ENCODE results near the gene INSRR. TPM values are rescaled to one million over a fixed set of nuclear protein-coding genes. Genes with fewer than 3 reads are reported as not detected.

INSRR gene
- total and polyA plus RNA-seq, 2 of the 4 experiments (the other 2 are of a cell fraction) = not detected

DNA sequence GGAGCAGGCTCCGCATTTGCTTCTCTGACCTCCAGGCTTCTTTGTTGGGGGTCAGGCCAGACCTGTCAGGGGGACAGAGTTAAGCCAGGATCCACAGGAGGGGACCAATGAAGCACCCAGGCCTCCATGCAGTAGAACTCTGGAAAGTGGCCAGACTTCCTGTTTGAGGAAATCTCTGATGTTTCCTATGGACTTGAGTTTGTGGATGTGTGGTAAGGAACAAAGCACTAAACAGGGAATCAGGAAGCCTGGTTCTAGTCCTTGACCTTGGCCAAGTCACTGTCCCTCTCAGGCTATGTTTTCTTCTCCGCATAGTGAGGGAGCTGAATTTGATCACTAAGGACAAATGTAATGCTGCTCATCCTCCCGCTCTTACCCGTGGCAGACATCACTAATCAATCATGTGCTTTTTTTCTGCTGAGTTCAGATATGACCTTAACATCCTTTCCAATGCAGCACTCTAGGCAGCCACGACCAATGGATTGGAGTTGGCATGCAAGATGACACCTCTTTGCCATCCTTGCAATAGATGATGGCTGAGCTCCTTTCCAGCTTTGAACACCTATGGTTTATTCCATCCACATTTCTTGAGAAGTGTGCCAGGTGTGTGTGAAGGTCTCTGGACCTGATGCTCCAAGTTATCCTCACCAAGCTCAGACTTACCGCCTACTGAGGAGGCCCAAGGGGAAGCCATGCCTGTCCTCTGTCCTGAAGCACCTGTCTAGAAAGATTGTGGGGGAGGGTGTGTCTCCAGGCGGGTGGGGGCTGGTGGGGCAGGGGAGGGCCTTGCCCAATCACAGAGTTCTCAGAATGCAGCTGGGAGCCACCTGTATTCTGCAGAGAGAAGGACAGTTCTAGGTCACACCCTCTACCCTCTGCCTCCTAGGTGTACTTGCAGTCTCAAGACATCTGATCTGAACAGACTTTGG is 52.1 kb downstream of the INSRR start:
- Histone ChIP-seq H2AK5ac (ENCODE audit: low read depth, low read length) (no peak overlapping the region), H3K4me2 (ENCODE audit: low read depth, low read length) (no peak overlapping the region), H3K14ac (replicated peaks; ENCODE audit: low read depth, low read length) (no peak overlapping the region), H4K8ac (ENCODE audit: low read depth in 2 of 2, low read length in 2 of 2) (no peak overlapping the region), H2AFZ (replicated peaks; ENCODE audit: low read length, poor library complexity) (no peak overlapping the region), H2BK5ac (ENCODE audit: low read depth, low read length, poor library complexity, severe bottlenecking) (no peak overlapping the region), H3K79me1 (ENCODE audit: low read depth in 1 of 2, low read length in 2 of 2) (no peaks in the 10 kb centered on the region), H3K4ac (ENCODE audit: low read depth, low read length) (no peak overlapping the region), H3K56ac (ENCODE audit: extremely low read depth, insufficient read depth, low read length) (no peak overlapping the region), H3K4me1 (ENCODE audit: control insufficient read depth, insufficient read depth, low read length) (peaks cover 5% of the 10 kb centered on the region; the same call in 1 of the 2 replicates), H4K5ac (ENCODE audit: low read depth, low read length) (no peak overlapping the region), H3K9me1 (ENCODE audit: insufficient read depth, low read length) (peaks cover 6% of the 10 kb centered on the region; the same call in 1 of the 2 replicates), H3K18ac (ENCODE audit: low read depth, low read length) (no peak overlapping the region), H4K20me1 (ENCODE audit: insufficient read depth, low read length) (peaks cover 14% of the 10 kb centered on the region; the same call in 1 of the 2 replicates), H3K27me3 (ENCODE audit: control insufficient read depth, insufficient read depth, low read length) (peaks cover 31% of the 10 kb centered on the region; the same call in 1 of the 2 replicates), H3K36me3 (ENCODE audit: control insufficient read depth, insufficient read depth, low read length) (peaks cover 4% of the 10 kb centered on the region; the same call in 1 of the 2 replicates), H2BK15ac (ENCODE audit: low read depth, low read length) (no peak overlapping the region), H3K23ac (ENCODE audit: low read depth, low read length) (no peak overlapping the region), H2BK120ac (ENCODE audit: low read depth, low read length) (no peak overlapping the region), H2AK9ac (replicated peaks; ENCODE audit: low read depth, low read length, poor library complexity) (no peak overlapping the region), H2BK20ac (ENCODE audit: low read depth, low read length) (no peak overlapping the region), H3K4me3 (ENCODE audit: insufficient read depth, low read depth, low read length) (no peak overlapping the region), H4K91ac (ENCODE audit: insufficient read depth, low read depth, low read length) (no peak overlapping the region), H3K9ac (ENCODE audit: low read depth, low read length) (no peak overlapping the region), H3K27ac (ENCODE audit: insufficient read depth, low read length) (no peak overlapping the region), H3K9me3 (ENCODE audit: control insufficient read depth, insufficient read depth, low read length) (no peaks in the 10 kb centered on the region)
- BruUV-seq (replicated peaks) = no TSS peak
- ChIA-PET CTCF (interaction anchor here (0.5 kb wide), 1 partner anchor 23 kb away, joined by 3 read pairs; no protein-coding TSS in a partner anchor), POLR2A (ENCODE audit: unreplicated experiment) (no interaction called here)
- dilution Hi-C loops (cut with HindIII; ENCODE audit: low sequenced_read_pairs, unreplicated experiment) = no loop called here
- ATAC-seq (ENCODE audit: low read depth) (no peak), DNase-seq (no peak)
- intact Hi-C loops (cut with micrococcal nuclease) = no loop called here
- 76% methylated on average over 3 of the region's 7 CpGs; no CpG with 5 or more reads in 1 of the 2 experiments for WGBS, 2 experiments (ENCODE audit: extremely low coverage in 2 of 2, insufficient read length in 1 of 2)
- in situ Hi-C loops (cut with MboI; ENCODE audit: low sequenced_read_pairs) = no loop called here
- no peak for TF ChIP-seq RCOR1 (IDR thresholded peaks at IDR 0.05; ENCODE audit: insufficient replicate concordance, low read length)
- no peak for TF ChIP-seq NFE2L2 (IDR thresholded peaks at IDR 0.05; ENCODE audit: low read depth, low read length)
- TF ChIP-seq MAZ (IDR thresholded peaks at IDR 0.05; ENCODE audit: borderline replicate concordance, low read depth, low read length) = no peak
- TF ChIP-seq USF2 (IDR thresholded peaks at IDR 0.05; ENCODE audit: low read depth, low read length) = no peak
- no peak for TF ChIP-seq RAD21 (IDR thresholded peaks at IDR 0.05; ENCODE audit: low read length)
- no peak for TF ChIP-seq ELK1 (IDR thresholded peaks at IDR 0.05; ENCODE audit: borderline replicate concordance, low read depth, low read length)
- TF ChIP-seq RFX5 (IDR thresholded peaks at IDR 0.05; ENCODE audit: low read depth, low read length) = no peak
- no peak for TF ChIP-seq MXI1 (IDR thresholded peaks at IDR 0.05; ENCODE audit: borderline replicate concordance, low read depth, low read length)
- no peak for TF ChIP-seq MAFK (IDR thresholded peaks at IDR 0.05; ENCODE audit: low read depth, low read length)
- TF ChIP-seq CEBPB (IDR thresholded peaks at IDR 0.05; ENCODE audit: low read depth, low read length) = no peak
- no peak for TF ChIP-seq SMC3 (IDR thresholded peaks at IDR 0.05; ENCODE audit: low read depth, low read length)
- TF ChIP-seq FOS (IDR thresholded peaks at IDR 0.05; ENCODE audit: low read depth, low read length) = no peak
- TF ChIP-seq POLR2A (IDR thresholded peaks at IDR 0.05; ENCODE audit: low read depth, low read length) = no peak
- TF ChIP-seq, protein P1, sequence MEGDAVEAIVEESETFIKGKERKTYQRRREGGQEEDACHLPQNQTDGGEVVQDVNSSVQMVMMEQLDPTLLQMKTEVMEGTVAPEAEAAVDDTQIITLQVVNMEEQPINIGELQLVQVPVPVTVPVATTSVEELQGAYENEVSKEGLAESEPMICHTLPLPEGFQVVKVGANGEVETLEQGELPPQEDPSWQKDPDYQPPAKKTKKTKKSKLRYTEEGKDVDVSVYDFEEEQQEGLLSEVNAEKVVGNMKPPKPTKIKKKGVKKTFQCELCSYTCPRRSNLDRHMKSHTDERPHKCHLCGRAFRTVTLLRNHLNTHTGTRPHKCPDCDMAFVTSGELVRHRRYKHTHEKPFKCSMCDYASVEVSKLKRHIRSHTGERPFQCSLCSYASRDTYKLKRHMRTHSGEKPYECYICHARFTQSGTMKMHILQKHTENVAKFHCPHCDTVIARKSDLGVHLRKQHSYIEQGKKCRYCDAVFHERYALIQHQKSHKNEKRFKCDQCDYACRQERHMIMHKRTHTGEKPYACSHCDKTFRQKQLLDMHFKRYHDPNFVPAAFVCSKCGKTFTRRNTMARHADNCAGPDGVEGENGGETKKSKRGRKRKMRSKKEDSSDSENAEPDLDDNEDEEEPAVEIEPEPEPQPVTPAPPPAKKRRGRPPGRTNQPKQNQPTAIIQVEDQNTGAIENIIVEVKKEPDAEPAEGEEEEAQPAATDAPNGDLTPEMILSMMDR (conservative IDR thresholded peaks at IDR 0.05; ENCODE audit: low read depth, low read length) = no peak

All from IMR-90 (cell line).